HG03045 (cell line): Measurements from ENCODE around the gene CD101.

Experiments
- ATAC-seq: cut with Tn5 transposase; IDR thresholded peaks from one replicate; pipeline ENCODE4 v1.9.1; 2021; ENCODE audit warnings: mild to moderate bottlenecking, moderate library complexity; ENCODE audit not compliant: unreplicated experiment

The CD101 gene

DNA sequence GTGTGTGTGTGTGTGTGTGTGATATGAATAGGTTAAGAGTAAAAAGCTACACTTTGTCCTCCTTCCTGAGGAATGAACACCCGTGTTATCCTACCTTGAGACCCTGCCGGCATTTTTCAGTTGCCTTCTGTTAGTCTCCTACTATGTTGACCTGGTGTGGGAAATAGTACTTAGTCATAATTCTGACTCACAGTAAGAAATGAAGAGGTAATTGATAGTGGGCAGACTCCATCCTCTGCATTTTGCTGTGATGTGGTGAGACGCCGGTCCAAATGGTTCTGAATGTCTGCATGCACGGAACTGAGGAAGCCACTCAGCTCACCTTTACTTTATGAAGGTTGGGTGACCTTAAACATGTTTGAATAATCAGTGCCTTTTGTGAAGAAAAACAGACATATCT is 12.6 kb downstream of the CD101 start:
- ATAC-seq = no peak

DNA sequence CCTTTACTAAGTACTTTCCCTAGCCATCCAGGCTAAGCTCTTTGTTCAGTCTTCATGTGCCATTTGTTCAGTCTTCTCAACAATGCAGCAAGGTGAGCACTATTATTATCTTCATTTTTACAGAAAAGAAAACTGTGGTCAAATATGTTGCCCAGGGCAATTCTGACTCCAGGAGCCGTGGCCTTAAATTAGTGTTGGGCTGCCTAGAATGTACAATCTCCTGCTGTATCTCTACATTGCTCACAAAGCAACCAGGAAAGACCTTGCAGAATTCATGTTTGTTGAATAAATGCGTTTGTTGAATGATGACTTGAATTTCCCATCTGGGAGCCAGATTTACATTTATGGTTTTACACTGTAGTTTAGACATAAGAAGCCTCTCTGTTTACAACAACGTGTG is 14.2 kb downstream of the CD101 start:
- no peak for ATAC-seq

DNA sequence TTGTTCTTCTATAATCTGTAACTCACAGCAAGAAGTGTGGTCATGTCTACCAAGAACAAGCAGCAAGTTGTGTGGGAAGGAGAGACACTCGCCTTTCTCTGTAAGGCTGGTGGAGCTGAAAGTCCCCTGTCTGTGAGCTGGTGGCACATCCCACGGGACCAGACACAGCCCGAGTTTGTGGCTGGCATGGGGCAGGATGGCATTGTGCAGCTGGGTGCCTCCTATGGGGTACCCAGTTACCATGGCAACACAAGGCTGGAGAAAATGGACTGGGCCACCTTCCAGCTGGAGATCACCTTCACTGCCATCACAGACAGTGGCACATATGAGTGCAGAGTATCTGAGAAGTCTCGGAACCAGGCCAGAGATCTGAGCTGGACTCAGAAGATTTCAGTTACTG is 15.5 kb downstream of the CD101 start:
- ATAC-seq = no peak

DNA sequence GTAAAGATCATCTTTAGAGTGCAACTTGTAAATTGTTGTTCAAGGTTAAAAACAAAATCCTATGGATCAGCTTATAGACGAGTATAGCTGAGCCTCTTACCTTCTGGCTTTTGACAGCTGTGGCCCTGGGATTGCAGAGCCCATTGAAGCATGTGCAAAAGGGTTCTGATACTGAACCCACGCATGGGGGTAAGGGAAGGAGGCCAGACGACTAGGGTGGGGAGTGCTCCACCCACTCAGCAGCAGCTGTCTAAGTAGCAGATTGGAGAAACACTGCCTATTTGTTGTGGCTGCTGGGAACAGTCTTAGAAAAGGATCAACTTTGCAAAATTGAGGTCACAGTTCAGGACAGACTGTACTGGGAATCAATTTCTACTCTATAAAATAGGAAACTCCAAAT is 16.1 kb downstream of the CD101 start:
- peak; percentile 71 for ATAC-seq

DNA sequence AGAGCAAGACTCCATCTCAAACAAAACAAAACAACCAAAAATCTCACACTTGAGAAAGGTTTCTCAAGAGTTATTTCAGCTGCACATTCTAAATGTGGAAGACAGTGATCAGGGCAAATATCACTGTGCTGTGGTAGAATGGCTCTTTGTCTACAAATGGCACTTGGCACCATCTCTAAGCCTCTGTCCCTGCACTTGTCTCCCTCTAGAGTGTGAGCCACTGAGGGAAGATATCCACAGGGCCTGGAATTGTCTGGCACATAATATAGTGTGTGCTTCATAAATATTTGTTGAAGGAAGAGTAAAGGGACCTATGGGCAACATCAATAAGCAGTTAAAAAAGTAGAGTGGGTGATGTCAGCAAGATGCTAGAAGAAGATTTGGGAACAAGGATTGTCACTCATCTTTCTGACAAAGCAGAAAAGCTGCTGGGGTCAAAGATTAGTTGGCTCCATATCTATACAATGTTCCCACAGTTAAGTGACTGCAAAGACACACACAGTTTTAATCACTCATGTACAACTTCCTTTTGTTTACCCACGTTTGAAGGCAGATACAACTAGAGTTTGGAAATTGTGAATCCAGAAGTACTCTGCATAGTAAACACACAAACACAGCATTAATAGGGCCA is 19.1 kb downstream of the CD101 start:
- ATAC-seq = no peak

DNA sequence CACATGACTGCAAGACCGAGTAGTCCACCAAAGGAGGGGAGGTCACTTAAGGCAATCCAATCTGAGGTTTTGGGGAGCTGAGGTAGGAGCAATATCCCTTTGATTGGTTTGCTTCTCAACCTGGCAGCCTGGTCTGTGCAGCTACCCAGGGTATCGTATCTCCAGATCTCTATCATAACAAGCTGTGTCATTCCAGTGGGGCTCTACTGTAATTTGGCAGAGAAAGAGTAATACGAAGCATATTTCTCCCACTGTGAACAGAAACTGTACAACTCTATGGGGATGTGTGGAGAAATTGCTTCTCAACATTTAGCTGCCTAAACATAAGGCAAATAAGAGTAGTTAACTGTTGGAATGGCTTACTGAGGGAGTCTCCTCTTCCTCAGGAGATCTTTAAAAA is 20.6 kb downstream of the CD101 start:
- no peak for ATAC-seq

DNA sequence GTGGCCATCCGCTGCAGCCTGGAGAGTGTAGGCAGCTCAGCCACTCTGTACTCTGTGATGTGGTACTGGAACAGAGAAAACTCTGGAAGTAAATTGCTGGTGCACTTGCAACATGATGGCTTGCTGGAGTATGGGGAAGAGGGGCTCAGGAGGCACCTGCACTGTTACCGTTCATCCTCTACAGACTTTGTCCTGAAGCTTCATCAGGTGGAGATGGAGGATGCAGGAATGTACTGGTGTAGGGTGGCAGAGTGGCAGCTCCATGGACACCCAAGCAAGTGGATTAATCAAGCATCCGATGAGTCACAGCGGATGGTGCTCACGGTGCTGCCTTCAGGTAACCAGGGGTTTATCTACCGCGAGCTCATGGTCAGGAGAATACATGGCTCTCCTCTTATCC is 24.0 kb downstream of the CD101 start:
- ATAC-seq = no peak

DNA sequence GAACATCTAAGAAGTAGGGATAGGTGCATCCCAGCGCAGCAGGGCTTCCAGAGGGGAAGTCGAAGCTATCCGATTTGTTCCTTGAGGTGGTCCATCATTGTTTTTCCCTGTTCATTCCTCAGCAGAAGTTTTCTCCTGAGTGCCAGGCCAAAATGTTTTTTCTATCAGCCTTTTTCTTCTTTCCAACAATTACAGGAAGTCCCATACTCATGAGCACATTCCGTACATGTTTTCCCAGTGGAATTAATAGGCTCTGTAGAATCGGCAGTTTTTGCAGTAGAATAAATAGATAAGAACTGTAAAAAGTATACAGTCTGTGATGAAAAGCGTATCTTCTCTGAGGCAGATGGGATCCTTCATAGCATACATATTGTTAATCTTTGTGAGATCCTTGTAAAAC is 24.8 kb downstream of the CD101 start:
- no peak for ATAC-seq

DNA sequence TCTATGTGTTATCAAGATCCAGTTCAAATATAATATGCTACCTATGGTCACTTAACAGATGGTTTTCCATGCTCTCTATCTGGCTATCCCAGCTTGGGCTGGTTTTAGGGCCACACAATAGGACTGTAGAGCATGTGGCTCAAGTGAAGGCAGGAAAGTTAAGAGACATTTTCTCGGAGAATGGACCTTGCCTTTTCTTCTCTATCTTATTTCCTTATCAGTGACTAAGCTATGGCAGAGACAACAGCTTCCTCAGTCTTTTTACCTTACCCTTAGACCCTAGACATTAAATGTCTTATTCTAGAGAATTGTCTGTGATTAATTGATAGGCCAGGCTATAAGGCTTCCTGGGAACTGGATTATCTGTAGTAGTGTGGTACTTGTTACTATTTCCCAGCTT is 28.1 kb downstream of the CD101 start:
- no peak for ATAC-seq

DNA sequence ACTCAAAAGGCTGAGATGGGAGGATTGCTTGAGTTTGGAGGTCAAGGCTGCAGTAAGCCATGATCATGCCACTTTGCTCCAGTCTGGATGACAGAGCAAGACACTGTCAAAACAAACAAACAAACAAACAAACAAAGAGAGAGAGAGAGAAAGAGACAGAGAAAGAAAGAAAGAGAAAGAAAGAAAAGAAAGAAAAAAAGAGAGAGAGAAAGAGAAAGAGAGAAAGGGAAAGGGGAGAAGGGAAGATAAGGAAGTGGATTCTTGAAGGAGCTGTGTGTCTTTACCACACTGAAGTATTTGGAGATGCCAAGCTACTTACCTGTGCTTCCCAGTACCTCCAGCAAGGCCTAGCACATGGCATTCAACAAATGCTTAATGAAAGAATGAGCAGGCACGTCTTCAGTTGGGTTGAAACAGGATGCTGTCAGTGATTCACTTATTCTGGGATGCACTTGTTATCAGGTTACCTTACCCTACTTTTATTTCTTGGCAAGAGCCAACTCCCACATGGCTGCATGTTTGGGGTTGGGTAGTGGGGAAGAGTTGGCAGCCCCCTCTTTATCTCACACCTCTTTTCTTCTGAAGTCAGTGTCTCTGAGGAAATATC is 28.8 kb downstream of the CD101 start:
- ATAC-seq = no peak

DNA sequence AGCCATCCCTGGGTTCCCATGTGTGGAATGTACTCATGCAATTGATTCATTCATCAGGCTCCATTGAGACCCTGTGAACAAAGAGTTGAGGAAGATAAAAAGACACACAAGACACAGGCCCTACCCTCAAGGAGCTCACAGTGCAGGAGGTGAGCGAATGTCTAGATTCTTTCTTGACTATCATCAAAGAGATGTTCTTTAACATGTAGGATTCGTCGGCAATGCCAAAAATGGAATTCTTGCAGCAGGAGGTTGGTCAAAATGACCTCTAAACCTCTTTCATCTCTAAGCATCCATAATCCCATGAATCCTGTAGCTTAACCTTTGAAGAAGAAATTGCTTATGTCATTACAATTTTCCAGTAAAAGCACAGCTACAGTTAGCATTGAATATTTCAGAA is 30.7 kb downstream of the CD101 start:
- no peak for ATAC-seq

DNA sequence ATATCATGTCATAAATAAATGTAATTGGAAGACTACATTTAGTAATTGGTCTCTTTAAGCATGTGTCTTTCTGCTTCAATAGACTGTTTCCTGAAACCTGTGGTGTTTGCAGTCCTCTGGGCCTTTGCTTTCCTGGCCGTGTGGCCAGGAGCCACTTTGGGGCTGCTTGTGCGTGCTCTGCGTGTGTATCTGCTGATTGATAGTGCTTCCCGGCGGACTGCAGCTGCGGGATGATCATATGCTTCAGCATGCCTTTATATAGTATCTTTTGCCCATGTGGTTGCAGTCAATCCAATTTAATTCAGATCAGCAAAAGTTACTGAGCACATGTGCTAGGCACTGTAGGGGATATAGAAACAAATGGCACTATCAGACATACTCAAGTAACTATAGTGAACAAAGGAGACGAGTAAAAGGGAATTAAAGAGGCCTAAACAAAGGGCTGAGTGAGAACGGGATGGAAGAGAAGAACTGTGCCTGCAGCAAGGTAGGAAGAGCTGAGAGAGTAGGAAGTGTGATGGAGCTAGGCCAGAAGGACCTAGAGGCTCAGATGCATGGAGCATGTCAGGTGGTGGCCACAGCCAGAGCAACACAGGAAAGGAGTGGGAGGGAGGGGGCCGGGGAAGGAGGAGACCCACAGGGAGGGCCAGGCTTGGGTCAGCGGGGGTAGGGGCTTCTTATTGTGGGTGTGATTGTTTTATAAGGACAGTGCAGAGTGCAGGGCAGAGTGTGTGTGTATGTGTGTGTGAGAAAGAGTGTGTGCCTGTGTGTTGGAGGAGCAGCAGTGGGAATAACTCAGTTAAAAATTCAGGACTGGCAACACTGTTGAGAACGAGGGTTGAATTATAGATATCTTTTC is 31.4 kb downstream of the CD101 start:
- no peak for ATAC-seq

DNA sequence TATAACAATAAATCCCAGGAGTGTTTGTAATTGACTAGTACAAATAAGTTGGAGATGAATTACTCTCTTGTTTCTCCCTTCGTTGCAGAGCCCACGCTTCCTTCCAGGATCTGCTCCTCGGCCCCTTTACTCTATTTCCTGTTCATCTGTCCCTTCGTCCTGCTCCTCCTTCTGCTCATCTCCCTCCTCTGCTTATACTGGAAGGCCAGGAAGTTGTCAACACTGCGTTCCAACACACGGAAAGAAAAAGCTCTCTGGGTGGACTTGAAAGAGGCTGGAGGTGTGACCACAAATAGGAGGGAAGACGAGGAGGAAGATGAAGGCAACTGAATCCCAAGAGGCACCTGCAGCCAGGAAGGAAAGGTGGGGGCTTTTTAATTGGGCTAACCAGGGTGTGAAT is 32.2 kb downstream of the CD101 start:
- no peak for ATAC-seq

DNA sequence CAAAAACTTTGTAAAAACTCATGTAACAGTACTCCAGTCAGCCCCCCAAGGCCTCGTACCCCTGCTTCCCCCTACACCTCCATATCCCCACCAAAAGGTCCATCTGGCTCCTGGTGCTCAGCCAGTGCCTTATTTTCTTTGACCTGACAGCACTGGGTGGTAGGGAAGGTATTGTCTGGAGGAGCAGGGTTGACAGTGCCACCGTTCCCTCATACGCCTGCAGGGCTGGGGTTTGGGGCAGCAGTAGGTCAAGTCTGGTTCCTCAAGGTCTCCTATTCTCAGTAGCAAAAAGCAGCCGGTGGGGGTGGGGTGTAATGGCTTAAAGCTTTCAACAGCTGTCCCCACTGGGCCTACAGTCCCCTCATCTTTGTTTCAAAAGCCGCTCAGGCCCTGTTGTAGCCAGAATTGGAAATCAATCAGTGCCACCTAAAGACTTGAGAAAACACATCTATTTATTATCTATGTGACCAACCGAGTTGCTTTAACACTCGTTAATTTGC is 33.3 kb downstream of the CD101 start:
- no peak for ATAC-seq

DNA sequence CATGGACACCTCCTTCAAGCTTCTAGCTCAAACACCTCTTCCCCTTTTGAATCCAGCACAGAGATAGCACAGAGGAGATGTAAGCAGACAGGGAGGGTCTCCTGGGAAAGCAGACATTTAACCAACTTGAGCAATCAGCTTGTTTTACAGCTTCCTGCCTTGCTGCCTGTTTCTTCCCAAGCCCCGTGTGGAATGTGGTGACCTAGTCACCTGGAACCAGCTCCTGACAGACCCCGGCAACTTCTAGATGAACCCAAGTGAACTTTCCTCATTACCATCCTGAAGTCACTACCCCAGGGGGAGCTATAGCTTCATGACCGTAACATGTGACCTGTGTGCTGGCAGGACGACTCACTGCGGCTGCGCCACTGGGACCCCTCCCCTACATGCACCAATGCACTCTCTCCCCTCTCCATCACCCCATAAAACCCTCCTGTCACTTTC is 34.5 kb downstream of the CD101 start:
- ATAC-seq = no peak

DNA sequence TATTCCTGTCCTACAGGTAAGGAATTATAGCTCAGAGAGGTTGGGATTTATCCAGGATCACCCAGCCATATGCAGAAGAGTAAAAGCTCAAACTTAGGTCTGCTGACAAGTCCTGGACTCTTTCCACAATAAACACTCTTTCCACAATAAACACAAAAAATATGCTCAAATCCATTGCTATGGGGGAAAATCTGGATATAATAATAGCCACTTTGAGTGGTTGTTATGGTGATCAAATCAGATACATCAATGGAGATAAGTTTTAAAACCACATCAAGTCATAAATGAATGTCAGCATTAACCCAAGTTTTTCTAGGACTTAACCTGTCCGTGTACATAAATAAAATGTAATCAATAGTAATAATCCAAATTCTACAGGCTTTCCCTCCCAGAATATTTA is 36.2 kb downstream of the CD101 start:
- ATAC-seq = no peak

DNA sequence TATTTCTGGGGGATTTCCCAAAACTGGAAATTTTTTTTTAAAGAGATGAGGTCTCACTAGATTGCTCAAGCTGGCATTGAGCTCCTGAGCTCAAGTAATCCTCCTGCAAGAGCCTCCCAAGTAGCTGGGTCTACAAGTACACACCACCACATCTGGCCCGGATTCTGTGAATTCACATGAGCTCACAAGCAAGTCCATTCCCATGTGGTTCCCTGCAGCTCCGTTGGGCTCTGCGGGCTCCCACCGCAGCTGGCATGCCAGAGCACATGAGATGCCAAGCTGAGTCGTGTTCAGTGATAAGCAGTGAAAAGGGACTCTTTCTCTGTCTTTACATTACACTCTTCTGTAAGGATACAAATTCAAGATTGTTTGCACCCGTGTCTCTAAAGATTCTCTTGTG is 36.7 kb downstream of the CD101 start:
- ATAC-seq = no peak

DNA sequence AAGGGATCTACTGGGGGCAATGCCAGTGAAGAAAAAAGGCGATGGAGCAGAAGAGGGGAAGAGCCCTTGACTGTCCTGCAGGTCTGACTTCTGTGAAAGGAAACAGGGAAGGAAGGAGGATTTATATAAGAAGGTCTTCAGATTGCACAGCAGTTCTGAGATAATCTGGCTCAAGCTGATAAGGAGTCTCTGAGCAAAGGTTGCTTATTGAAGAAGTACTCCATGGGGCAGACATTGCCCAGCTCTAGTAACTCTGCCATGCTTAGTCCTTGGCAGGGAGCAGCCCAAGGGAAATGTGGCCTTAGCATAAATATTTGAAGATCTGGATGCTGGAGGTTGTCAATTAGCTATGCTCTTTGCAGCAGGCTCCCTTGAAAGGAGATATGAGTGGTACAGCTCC is 42.7 kb downstream of the CD101 start:
- ATAC-seq = no peak

DNA sequence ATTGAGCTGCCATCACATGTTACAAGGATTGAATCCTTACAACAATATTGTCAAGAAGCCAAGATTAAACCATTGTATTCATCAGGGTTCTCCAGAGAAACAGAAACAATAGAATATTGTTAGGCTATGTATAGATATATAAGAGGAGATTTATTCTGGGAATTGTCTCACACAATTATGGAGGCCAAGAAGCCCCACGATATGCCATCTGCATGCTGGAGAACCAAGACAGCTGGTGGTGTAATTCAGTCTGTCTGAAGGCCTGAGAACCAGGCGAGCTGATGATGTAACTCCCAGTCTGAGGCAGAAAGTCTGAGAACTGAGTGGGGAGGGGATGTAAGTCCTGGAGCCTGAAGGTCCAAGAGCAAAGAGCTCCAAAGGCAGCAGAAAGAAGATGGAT is 44.1 kb downstream of the CD101 start:
- ATAC-seq = no peak

DNA sequence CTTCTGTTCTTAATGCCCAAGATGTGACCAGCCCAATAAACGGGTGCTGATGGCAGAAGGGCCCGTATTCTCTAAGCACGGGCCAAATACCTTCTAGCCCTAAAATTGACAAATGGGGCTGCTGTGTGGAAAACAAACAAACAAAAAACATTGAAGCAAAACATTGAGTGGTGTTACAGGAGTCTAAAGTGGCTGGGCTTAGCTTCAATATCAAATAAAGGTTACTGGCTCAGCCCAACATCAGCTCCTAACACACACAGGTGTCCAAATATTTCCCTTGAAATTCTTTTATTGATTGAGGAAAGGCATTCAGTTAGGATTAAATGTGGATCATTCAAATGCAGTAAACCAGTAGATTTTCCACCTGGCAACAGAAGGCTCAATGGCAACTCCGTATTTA is 45.2 kb downstream of the CD101 start:
- ATAC-seq = no peak

DNA sequence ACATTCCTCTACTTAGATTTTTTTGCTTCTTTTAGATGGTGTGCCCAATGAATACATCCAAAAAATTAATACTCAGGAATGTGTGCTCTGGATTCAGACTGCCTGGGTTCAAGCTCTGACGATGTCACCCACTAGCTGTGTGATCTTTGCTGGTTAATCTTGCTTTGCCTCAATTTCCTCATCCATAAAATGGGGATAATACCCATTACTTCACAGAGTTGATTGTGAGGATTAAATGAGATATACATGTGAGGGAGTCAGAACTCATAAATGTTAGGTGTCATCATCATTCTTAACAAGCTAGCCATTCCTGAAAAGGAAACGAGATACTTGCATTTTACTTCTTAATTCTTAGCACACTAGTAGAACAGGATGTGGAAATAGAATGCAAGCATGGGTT is 45.7 kb downstream of the CD101 start:
- ATAC-seq = no peak

DNA sequence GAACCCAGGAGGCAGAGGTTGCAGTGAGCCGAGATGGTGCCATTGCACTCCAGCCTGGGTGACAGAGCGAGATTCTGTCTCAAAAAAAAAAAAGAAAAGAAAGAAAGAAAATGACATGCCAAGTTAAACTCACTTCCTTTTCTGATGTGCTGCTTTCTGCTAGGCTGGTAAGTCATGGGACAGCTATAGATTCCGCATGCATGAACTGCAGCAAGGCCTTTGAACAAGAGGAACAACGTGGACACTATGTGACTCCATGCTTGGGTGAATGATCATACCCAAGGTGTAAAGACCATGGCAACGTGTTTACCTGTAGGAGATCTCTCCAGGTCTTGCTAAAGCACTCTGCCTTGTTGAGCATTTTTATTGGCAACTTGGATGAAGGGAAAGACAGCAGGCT is 48.3 kb downstream of the CD101 start:
- no peak for ATAC-seq
